ENCODE data around the gene PIGL.
A peak's percentile ranks its signal among the peaks of the same experiment; 100 is the strongest.

Gene PIGL

DNA sequence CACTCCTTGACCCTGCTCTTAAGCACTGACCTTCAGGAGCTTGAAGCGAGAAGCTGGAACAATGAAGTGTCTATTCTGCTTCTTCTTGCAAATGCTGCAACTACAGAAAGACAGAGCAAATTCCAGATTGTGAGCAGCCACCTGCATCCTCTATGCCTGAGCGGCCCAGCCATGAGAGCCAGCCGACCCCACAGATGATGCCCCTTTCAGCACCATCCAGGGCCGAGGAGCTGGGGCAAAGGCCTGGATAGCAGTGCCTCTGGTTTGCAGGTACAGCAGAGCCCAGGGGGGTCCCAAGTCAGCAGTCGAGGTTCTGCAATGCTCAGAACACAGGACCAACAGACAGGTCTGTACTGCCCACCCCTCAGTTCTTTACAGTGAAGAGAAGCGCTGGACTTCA, 131.6 kb downstream of the PIGL start:
- TF ChIP-seq, protein P1, sequence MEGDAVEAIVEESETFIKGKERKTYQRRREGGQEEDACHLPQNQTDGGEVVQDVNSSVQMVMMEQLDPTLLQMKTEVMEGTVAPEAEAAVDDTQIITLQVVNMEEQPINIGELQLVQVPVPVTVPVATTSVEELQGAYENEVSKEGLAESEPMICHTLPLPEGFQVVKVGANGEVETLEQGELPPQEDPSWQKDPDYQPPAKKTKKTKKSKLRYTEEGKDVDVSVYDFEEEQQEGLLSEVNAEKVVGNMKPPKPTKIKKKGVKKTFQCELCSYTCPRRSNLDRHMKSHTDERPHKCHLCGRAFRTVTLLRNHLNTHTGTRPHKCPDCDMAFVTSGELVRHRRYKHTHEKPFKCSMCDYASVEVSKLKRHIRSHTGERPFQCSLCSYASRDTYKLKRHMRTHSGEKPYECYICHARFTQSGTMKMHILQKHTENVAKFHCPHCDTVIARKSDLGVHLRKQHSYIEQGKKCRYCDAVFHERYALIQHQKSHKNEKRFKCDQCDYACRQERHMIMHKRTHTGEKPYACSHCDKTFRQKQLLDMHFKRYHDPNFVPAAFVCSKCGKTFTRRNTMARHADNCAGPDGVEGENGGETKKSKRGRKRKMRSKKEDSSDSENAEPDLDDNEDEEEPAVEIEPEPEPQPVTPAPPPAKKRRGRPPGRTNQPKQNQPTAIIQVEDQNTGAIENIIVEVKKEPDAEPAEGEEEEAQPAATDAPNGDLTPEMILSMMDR (IDR thresholded peaks at IDR 0.05; ENCODE audit: low read depth, low read length), result no peak
- H3K4me3 ChIP-seq (ENCODE audit: low read depth, low read length), result no peak overlapping the region

DNA sequence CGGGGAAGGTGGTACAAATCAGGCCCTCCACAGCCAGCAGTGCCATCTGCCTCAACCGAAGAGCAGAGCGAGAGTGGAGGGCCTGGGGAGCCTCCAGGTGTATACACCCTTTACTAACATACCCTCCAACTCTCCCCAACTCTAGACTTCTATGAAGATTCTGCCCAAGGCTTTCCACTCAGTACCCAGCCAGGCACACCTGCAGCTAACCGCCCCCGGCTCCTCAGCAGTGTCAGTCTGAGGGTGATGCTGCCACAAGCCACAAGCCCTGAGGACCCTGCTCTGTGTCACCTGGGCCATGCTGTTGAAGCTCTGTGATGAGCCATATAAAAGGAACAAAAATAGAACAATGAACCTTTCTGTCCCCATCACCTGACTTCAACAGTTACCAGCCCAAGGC, 132.4 kb downstream of the PIGL start:
- TF ChIP-seq, protein P1 (IDR thresholded peaks at IDR 0.05; ENCODE audit: low read depth, low read length), result no peak
- no peak overlapping the region for H3K4me3 ChIP-seq (ENCODE audit: low read depth, low read length)

DNA sequence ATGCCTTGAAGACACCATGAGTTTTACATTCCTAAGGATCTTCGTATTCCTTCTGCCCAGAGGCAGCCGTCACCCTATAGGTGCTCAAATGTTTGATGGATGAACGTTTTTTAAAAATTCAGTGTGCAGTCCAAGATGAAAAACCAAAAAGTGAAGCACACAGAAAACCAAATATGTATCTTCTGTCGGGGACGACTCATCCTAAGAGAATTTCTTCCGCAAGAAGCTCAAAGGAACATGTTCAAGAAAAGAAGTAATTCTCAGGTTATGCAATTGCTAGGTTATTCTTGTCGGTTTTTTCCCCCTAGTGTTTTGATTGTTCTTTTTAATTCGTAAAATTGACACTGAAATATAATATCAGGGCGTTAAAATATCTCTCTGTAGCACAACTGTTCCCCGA, 134.8 kb downstream of the PIGL start:
- peak overlapping the region; percentile 73 for H3K4me3 ChIP-seq (ENCODE audit: low read depth, low read length)
- TF ChIP-seq, protein P1 (IDR thresholded peaks at IDR 0.05; ENCODE audit: low read depth, low read length), result no peak

DNA sequence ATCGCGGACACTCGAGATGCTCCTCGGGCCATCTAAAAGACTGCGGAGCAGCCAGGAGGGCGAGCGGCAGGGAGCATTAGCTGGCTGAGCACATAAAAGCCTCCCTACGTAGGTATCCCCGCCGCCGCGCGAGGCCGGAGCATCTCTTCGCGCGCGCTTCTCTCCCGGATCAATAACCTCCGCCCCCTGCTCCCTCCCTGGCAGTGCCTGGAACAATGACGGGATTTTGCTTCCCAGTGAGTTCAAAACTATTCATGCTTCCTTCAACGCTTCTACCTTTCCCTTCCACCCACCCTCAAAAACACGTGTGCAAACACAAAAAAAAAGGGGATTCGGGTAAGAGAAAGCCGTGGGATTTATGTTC, 135.3 kb downstream of the PIGL start:
- H3K4me3 ChIP-seq (ENCODE audit: low read depth, low read length), result peak overlapping the region; percentile 73
- TF ChIP-seq, protein P1 (IDR thresholded peaks at IDR 0.05; ENCODE audit: low read depth, low read length), result no peak

DNA sequence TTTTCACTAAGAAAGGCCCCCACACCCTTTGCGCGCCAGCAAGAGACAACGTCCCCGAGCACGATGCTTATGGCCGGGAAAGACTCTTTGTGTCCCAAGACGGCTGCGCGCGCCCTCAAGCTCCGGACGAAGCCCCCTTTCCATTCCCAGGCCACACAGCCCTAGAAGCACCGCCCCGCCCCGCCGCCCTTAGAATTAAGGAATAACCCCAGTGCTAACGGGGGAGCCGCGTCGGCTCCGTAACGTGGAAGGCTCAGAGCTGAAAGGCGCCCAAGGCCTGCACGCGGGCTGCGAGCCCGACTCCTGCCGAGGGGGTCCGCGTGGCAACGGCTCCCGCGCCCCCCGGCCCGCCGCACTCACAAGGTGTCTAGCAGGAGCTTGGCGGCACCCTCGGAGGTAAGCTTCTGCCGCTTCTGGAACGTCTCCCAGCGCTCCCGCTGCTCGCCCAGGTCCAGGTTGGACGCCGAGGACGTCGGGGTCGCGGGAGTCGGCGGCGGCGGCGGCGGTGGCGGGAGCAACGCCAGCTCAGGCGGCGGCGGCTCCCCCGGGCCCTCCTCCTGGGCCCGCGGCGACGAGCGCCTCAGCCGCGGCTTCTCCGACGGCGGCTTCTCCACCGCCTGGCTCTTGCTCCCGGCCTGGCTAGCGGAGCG, 135.8 kb downstream of the PIGL start:
- H3K4me3 ChIP-seq (ENCODE audit: low read depth, low read length), result peak overlapping the region; percentile 73
- TF ChIP-seq, protein P1 (IDR thresholded peaks at IDR 0.05; ENCODE audit: low read depth, low read length), result no peak

DNA sequence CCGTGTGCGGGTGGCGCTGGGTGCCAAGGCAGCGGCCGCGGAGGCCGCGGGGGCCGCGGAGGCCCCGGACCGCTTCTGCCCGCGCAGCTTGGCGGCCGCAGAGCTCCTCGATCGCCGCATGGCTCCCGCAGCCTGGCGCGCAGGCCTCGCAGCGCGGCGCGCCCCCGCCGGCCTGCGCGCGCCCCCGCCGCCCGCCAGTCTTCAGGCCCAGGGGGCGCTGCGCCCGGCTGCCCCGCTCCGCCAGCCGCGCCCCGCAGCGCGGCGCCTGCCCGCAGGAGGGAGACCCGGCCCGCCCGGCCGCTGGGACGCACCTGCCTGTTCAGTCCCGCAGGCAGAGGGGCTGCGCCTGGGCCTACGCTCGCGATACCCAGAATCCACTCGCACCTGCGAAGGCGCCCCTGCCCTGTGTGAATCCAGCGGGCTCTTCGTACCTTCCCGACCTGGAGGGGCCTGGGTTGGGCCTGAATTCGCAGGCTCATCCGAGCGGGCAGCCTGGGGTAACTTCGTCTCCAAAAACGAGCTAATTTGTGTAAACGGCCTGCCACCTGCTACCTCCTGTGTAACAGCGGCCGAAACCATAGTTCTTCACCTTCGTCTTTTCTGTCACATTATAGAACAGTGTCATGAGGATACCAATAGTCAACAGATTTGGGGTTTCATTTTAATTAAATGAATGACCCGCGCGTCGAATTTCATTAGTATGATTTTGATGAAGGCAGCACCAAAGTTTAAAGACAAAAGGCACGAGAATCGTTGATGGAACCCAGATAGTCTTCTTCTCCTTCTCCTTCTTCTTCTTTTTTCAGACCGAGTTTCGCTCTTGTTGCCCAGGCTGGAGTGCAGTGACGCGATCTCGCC, 136.5 kb downstream of the PIGL start, which contains the start of gene CENPV:
Gene CENPV (minus strand): TSS at position 153 of the 858 bp plus-strand sequence. CDS start 33 bp downstream, at position 120.
- TF ChIP-seq, protein P1 (IDR thresholded peaks at IDR 0.05; ENCODE audit: low read depth, low read length), result no peak

DNA sequence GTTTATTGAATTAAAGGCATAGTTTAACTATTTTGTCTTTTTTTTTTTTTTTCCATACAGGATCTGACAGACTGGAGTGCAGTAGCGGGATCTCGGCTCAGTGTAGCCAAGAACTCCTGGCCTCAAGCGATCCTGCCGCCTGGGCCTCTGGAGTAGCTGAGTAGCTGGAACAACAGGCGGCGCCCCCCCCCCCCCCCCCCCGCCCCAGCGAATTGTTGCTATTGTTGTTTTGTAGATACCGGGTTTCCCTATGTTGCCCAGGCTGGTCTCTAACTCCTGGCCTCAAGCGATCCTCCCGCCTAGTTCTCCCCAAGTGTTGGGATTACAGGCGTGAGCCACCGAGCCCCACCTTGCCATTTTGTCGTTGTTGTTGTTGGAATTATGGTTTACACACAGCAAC, 137.6 kb downstream of the PIGL start:
- no peak overlapping the region for H3K4me3 ChIP-seq (ENCODE audit: low read depth, low read length)
- TF ChIP-seq, protein P1 (IDR thresholded peaks at IDR 0.05; ENCODE audit: low read depth, low read length), result no peak

More for the DNA sequence above, 136.5 kb downstream of the PIGL start, which contains the start of gene CENPV:
- peak within 1 kb of the TSS; percentile 73 for H3K4me3 ChIP-seq (ENCODE audit: low read depth, low read length)

Measured in WI38 (cell line).